HG02884 (cell line): Measurements from ENCODE around the gene ROR2.

Experiments
- ATAC-seq: cut with Tn5 transposase; IDR thresholded peaks from one replicate; pipeline ENCODE4 v1.9.1; 2021; ENCODE audit warnings: mild to moderate bottlenecking, moderate library complexity; ENCODE audit not compliant: unreplicated experiment

Gene ROR2

DNA sequence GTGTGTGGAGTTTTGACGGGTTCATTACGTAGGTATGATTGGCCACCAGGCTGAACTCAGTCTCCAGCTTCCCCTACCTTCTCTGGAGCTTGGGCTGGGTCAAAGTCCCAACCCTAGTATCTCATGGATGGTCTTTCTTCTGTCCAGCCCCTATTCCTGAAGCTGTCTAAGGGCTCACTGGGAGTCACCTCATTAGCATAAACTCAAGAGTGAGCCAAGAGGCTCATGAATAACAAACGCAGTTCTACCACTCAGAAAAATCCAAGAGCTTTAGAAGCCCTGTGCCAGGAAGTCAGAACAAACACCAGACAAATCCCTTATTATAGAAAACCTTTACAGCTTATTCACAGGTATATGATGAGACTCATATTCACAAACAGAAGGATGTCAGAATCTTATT is 346.1 kb downstream of the ROR2 start:
- ATAC-seq: no peak

DNA sequence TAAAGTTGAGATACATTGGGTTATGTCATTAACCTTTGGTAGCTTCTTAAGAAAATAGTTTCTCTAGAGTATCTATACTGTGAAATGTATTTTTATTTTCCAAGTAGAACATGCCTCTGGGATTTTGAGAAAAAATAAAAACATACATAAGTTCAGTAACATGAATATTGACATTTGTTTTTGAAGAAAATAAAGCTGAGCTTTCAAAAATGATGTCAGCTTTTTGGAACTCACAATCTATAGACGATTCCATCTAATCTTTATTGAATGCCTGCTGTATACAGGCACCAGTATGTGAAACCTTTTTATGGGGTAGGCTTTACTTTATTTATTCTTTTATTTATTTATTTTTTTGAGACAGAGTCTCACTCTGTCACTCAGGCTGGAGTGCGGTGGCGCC is 350.5 kb downstream of the ROR2 start:
- ATAC-seq: no peak

DNA sequence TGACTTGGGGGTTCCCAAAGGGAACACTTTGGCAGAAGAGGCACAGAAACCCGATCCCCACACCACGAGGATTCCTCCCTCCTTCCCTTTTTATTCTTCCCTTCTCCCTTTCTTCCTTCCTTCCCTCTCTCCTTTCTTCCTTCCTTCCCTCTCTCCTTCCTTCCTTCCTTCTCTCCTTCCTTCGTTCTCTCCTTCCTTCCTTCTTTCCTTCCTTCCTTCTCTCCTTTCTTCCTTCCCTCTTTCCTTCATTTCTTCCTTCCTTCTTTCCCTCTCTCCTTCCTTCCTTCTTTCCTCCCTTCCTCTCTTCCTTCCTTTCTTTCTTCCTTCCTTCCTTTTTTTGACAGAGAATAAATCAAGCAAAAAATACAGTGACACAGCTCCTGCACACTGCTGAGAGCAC is 358.4 kb downstream of the ROR2 start:
- no peak for ATAC-seq

DNA sequence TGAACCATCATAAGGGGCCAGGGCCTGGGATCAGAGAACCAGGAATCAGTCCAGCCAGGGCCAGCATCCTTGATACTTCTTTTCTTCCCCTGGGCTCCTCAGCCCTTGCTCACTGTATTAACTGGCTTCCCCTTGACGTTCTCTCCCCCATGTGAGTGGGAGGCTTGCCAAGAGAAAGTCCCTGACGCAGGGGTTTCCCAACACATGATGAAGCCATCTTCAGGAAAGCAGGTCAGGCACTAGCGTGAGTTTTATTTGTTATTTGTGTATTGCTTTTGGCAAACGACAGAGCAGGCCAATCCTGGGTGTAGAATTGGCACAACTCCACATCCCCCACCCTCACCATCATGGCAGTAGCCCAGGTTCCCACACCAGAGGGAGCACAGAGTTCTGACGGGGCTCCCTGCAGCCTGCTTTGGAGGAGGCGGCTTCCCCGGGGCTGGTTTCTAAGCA is 360.9 kb downstream of the ROR2 start:
- no peak for ATAC-seq

DNA sequence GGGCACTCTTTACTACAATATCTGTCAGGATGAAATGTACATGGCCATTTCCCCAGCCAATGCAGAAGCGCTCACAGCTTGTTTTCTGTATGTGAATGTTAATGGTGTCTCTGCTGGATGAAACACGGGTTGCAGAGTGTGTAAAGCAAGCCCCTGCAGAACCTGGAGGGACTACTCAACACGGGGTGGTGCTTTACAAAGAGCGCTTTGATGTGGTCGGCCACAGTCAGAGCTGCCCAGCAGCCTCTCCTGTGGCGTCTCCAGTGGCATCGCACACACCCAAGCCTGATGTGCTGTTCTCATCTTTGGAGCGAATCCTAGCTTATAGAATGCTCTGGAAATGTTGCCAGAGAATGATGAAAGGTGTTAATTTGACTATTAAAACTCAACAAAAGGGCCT is 363.7 kb downstream of the ROR2 start:
- ATAC-seq: no peak

DNA sequence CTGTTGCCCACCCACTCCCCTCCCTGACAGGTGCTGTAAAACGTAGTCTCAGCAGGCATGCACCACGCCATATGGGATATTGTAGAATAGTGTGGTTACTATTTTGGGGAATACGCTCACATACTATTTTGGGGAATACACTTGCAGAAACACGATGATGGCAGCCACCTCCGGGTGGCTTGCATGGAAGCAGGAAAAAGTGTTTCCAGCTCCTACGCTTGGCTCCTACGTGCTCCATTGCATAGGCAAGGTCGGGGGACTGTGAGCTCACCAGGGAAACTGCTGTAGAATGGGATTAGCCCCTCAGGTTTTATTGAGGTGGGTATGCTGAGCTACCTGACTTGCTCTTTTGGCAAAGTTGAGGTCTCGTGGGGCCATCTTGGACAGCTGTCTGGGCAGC is 366.1 kb downstream of the ROR2 start:
- ATAC-seq: no peak

DNA sequence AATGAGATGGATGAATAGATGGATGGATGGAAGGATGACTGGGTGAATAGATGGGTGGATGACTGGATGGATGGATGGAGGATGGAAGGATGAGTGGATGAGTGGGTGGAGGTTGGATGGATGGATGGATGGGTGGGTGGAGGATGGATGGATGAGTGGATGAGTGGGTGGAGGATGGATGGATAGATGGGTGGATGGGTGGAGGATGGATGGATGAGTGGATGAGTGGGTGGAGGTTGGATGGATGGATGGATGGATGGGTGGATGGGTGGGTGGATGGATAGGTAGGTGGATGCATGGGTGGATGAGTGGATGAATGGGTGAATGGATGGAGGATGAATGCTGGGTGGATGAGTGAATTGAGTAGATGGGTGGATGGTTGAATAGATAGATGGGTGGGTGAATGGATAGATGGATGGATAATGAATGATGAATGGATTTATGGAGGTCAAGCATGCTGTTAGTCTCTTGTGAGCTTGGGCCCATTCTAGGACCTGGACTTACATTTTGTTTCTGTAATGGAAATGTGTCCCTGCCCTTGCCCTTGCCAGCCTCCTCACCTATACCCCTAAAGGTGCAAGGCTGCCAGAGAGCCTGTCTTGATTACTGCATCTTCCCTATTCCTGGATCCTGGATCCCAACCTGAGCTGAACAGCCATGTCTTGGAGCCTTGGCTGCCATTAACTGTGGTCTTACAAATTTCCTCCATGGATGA is 366.7 kb downstream of the ROR2 start:
- no peak for ATAC-seq

DNA sequence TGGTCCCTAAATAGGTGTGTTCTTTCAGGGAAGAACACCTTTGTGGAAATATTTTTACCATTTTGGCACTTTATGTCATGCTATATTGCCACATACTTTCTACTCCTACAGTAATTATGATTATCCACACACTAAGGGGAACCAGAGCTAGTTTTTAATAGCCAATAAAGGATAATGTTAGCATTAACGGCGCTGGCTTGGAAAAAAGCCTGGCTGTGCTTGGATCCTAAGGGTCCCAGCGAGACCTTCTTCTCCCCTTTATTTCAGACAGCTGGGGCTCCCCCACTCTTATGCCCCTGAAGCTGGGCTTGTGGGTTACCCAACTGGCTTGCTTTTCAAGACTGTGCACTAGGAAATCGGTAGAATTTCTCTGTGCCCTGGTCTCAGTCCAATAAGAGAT is 367.8 kb downstream of the ROR2 start:
- no peak for ATAC-seq

DNA sequence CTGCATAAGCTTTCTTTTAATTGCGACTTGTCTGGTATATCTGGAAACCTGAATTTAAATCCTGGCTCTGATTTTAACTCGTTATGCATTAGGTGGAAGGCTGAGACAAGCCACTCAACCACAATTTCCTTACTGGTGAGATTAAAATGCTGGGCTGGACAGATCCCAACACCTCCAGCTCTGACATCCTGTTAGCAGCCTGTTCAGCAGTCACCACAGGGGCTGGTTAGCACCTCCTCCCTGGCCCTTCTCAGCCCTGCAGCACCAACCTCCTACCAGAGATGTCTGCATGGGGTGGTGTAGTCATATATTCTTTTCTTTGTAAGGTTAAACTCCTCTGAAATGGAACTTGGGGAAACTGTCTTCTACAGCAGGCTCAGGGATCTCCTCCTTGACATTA is 369.9 kb downstream of the ROR2 start:
- ATAC-seq: no peak

DNA sequence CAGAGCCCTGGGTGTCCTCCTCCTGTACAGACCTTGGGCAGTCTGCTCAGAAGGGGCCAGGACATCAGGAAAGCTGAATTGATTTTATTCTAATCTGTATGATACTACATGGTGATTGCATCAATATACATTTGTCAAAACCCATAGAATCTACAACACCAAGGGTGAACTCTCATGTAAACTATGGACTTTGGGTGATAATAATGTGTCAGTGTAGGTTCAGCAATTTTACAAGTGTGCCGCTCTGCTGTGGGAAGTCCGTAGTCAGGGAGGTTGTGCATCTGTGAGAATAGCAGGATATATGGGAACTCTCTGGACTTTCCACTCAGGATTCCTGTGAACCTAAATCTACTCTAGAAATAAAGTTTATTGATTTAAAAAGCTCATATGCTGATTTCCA is 371.1 kb downstream of the ROR2 start:
- no peak for ATAC-seq

DNA sequence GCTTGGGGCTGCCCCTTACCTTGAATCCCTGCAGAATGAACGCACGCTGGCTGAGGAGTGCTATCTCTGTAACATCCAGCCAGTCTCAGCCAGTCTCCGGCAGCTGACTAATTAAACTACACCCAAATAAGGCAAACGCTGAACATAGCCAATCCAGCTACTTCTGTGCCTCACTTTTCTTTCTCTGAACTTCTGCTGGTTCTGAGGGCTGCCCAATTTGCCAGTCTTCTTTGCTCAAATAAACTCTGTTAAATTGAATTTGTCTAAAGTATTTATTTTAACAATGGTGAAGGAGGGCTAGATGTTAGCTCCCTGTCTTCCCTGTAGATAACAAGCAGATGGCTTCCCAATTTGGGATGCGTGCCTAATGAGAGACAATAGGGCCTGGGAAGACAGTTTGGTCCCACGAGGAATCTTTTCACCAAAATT is 372.4 kb downstream of the ROR2 start:
- no peak for ATAC-seq

DNA sequence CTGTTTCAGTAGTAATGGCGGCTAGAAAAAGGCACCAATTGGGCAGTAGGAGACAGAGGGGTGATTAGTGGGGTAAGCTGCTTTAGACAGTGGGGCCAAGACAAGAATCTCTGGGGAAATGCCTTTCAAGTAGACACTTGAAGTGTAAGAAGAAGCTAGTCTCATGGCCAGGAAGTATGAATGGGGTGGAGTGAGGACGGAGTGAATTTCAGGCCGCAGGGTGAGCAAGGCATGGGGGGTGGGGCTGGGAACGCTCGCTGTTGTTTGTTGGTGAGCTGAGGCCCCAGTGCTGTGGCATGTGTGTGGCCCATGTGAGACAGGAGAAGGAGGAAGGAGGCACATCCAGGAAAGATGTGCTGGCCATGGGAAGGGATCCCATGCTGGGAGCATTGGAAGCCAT is 377.2 kb downstream of the ROR2 start:
- ATAC-seq: no peak

DNA sequence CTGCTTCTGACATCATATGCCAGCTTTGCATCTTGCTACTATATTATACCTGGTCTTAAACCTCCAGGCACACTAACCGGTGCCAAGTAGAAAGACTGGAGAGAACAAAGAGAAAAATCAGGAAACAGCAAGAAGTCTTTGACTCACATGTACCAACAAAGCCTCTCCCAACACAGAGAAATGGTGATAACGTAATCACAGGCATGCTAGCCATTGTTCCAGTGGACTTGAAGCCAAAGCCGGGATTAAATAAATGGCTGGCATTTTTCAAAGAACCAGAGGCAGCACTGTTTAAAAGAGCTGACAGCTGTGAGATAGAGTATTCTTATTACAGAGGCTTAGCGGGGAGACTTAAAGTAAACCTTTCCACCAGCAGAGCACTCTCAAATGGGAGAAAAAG is 378.0 kb downstream of the ROR2 start:
- no peak for ATAC-seq

DNA sequence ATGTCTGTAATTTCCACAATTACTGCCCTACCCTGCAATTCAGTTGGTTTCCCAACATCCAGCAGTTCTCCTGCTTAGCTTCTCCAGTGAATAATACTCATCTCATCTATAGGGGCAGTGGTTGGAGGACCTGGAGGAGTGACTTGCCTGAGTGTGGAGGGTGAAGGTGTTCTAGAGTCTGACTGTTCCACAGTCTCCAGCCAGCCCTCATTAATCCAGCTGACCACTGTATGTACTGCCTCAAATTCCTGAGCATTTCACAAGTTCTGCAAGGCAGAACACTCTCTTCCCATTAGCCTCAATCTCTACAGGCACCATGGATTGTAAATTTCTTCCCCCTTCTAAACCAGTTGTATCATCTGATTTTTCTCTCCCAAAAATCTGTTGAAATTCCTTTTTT is 379.0 kb downstream of the ROR2 start:
- ATAC-seq: no peak

DNA sequence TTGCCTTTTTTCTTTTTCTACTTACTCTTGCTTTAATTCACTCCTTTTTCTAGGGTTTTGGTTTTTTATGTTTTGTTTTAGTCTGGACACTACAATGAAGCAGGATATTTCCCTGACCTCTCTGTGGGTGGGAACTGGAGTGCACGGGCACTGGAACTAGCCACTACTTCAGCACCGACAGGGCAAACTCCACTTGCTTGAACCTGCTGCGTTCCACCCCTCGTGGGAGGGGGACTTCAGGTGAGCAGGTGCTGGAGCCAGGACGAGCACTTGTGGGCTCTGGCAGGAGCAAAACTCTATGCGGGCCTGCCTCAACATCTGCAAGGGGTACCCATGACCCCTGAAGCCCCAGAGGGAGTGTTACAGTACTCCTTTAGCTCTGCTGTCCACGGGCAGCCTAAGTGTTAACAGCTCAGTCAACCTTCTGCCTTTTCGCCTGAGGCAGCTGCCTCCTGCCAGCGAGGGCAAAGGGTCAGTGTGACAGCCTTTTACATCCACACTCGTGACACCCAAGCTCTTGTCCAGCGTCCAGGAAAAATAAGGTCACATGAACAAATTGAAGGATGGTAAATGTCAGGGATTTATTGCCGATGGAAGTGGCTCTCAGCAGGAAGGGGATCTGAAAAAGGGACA is 382.3 kb downstream of the ROR2 start:
- ATAC-seq: no peak

DNA sequence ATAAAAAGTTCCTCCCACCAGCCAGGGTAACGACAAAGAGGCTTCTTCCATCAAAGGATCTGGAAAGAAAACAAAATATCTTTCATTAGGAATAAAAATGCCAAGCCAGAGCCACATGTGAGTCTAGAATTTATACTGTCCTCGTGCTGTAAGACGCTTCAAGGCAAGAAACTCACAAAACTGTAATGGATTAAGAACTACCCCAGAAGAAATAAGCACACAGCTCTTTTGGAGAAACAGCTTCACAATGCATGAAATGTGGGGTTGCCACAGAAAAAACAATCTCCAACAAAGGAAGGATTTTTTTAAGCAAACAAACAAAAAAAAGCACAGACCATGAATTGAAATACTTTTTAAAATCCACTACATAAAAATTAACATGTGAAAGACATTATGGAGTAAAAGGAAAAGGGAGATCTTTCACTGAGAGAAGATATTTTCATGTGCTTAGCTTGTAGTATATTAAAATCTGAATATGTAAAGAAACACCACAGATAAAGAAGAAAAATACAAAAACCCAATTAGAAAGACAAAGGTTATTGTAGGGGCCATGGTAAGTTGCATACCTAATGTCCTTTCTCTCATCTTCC is 385.9 kb downstream of the ROR2 start:
- ATAC-seq: no peak

DNA sequence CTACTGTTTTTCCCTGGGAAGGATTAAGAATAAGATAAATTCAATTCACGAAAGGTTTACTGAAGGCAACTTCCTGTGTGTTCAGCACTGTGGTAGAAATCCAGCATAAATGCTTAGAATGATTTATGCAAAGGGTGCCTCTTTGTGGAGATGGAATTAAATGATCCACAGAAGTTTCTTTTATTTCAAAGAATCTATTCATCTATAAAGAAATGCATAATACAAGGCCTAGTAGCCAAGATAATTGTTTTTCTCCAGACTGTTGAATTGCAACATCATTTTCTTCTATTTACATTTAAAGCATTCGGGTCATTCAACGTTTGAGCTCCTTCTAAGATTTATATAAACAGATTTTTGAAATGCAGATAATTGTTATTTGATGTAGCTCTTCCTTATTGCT is 387.6 kb downstream of the ROR2 start:
- no peak for ATAC-seq

DNA sequence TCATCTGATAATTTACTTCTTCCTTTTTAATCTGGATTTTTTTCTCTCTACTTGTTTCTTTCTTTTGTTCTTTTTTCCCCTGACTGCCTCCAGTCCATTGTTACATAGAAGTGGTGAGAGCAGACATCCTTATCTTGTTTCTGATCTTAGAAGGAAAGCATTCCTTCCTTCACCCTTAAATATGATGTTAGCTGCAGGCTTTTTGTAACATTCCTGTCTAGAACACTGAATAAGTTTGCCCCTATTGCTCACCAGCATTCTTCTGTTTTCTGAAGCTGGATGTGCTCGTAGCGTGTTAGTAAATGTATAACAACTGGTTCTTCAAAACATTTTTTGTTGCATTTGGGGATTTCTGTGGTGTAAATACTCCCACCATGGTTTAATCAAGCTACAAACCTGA is 389.7 kb downstream of the ROR2 start:
- ATAC-seq: no peak

DNA sequence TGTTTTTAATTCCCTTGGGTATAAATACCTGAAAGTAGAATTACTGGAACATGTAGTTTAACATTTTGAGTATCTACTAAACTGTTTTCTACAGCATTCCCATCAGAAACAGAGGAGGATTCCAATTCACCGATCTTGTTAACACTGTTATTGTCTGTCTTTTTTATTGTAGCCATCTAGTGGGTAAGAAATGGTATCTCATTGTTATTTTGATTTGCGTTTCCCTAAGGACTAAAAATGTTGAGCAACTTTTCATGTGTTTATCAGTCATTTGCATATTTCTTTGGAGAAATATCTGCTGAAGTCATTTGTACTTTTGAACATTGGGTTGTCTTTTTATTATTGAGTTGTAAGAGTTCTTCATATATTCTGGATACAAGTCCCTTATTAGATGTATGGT is 391.1 kb downstream of the ROR2 start:
- ATAC-seq: no peak

DNA sequence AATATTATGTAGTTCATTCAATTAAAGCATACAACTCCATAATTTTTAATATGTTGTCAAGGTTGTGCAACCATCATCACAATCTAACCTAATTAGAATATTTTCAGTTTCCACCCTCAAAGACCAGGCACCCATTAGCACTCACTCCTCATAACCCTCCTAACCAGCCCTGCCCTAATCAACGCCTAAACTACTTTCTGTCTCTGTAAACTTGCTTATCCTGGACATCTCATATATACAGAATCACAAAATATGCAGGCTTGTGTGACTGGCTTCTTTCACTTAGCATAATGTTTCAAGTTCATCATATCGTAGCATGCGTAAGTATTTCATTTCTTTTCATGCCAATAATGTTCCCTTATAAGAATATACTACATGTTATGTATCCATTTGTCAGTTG is 391.6 kb downstream of the ROR2 start:
- ATAC-seq: no peak

DNA sequence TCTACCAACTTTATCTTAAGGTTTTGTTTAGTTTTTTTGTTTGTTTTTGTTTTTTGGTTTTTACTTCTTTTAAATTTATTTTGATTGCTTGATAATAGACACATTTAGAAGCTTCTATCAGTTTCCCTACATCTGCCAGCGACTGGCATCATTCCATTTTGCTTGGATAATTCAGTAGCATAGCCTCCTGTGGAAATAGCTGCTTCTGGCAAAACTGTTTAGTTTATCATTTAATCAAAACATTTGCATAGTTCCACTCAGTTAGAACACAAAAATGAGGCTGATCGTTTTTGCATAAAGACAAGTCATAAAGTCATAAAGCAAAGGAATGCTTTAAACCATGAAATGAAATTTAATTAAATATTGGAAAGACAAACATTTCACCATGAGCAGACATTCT is 392.7 kb downstream of the ROR2 start:
- ATAC-seq: no peak

DNA sequence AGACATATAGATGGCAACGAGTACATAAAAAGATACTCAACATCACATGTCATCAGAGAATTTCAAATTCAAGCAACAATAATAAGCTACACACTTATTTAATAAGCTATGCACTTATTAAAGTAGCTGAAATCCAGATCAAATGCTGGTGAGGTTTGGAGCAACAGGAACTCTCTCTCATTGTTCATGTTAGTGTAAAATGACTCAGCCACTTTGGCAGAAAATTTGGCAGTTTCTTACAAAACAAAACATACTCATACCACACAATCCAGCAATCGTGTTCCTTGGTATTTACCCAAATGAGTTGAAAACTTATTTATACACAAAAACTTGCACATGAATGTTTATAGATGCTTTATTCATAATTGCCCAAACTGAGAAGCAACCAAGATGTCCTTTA is 394.9 kb downstream of the ROR2 start:
- no peak for ATAC-seq

DNA sequence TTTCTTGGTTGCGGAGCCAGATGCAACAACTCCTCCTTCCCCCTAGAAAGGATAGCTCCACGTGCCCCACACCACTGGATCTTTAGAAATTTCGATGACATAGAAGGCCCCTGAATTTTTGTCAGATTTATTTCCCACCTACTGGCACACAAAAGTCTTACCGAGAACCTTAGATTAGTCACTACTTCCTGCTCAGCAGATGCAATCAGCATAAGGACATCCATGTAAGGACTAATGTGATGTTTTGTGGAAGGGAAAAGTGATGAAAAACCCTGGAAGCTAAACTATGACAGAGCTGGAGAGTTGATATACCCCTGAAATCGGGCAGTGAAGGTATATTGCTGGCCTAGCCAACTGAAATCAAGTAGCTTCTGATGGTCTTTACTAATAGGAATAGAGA is 400.9 kb downstream of the ROR2 start:
- no peak for ATAC-seq
